ENCODE results near the gene USP19. TPM values are rescaled to one million over a fixed set of nuclear protein-coding genes. Genes with fewer than 3 reads are reported as not detected.

USP19 gene, protein sequence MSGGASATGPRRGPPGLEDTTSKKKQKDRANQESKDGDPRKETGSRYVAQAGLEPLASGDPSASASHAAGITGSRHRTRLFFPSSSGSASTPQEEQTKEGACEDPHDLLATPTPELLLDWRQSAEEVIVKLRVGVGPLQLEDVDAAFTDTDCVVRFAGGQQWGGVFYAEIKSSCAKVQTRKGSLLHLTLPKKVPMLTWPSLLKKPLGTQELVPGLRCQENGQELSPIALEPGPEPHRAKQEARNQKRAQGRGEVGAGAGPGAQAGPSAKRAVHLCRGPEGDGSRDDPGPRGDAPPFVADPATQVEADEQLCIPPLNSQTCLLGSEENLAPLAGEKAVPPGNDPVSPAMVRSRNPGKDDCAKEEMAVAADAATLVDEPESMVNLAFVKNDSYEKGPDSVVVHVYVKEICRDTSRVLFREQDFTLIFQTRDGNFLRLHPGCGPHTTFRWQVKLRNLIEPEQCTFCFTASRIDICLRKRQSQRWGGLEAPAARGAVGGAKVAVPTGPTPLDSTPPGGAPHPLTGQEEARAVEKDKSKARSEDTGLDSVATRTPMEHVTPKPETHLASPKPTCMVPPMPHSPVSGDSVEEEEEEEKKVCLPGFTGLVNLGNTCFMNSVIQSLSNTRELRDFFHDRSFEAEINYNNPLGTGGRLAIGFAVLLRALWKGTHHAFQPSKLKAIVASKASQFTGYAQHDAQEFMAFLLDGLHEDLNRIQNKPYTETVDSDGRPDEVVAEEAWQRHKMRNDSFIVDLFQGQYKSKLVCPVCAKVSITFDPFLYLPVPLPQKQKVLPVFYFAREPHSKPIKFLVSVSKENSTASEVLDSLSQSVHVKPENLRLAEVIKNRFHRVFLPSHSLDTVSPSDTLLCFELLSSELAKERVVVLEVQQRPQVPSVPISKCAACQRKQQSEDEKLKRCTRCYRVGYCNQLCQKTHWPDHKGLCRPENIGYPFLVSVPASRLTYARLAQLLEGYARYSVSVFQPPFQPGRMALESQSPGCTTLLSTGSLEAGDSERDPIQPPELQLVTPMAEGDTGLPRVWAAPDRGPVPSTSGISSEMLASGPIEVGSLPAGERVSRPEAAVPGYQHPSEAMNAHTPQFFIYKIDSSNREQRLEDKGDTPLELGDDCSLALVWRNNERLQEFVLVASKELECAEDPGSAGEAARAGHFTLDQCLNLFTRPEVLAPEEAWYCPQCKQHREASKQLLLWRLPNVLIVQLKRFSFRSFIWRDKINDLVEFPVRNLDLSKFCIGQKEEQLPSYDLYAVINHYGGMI (N-terminal part only)
- 69.3 TPM for total RNA-seq

- peak; percentile 94 for DNase-seq (ENCODE audit: low spot score)
Measured at GRCh38 chr3:49120438-49121131, at the start of gene USP19. USP19 (minus strand) TSS chr3:49120823; CDS start chr3:49119145, 1,678 bp downstream.

DNA sequence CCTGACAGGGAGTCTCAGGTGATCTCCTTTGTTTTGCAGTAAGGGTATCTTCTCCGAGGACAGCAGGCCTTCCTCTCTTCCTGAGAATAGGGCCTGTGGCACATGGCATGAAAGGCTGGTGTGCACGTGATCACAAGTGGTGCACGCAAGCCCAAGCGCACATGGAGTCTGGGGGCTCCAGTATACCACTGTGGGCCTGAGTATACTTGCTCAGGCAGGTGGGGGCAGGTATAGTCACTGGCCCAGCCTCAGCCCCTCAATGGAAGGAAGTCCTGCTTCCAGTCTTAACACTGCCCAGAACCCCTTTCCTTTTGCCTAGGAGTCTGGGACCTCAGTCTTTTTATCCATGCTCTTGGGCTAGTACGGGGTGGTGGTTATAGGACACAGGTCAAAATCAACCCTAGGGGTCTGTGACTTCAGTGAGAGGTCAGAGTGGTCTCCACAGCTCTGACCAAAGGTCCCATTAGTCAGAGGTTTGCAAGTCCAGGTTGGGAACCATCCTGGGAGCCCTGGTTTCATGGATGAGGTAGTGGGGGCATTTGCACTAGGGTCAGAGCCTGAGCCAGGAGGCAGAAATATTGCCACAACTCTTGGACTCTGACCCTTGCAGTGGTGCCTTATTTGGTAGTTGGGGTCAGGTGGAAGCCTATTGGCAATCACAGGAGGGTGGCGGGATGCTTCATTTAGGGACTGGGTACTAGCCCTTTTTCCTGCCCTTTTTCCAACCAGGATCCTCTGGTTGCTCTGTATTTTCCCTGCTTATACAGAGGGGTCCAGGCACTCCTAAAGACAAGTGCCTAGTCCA lies 46.3 kb upstream of the USP19 start:
- no peak for DNase-seq (ENCODE audit: low spot score)

- DNase-seq (ENCODE audit: low spot score) = peak; percentile 82
Measured at GRCh38 chr3:49165771-49166751, 45.4 kb upstream of the USP19 start, which contains the start of gene CCDC71. CCDC71 (minus strand) TSS chr3:49166331; CDS start chr3:49164208, 2,123 bp downstream.

DNA sequence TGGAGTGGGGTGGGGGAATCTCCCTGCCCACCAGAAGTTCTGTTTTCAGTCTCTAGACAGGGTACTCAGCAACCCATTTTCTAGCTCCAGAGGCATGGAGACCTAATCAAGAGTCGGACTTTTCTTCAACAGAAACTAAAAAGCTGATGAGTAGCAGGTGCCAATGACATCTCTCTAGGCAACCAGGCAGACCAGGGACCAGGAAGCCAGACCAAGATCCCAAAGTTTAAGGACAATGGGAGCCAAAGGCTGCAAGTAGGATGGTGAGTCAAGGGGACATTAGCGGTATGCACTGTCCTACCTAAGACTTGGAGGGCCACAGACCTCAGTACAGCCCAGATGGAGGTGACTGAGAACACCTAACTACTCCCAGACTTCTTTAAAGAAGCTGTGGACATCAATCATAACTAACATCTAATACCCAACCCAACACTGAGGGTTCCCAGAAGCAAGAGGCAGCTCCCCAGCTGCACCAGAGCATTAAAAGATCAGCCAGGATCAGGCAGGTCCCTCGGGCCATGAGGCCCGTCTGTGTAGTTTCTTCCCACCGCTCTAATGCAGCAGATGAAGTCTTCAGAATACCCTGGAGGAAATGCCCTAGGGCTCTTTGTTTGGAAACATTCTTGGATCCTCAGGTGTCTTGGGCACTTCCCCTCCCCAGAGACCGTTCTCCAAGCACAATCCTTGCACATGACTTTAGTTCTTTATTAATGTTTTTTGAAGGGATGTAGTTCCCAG lies 44.5 kb upstream of the USP19 start:
- no peak for DNase-seq (ENCODE audit: low spot score)

GRCh38 chr3:49163609-49164008 lies 43.0 kb upstream of the USP19 start:
- DNase-seq (ENCODE audit: low spot score) = no peak

DNA sequence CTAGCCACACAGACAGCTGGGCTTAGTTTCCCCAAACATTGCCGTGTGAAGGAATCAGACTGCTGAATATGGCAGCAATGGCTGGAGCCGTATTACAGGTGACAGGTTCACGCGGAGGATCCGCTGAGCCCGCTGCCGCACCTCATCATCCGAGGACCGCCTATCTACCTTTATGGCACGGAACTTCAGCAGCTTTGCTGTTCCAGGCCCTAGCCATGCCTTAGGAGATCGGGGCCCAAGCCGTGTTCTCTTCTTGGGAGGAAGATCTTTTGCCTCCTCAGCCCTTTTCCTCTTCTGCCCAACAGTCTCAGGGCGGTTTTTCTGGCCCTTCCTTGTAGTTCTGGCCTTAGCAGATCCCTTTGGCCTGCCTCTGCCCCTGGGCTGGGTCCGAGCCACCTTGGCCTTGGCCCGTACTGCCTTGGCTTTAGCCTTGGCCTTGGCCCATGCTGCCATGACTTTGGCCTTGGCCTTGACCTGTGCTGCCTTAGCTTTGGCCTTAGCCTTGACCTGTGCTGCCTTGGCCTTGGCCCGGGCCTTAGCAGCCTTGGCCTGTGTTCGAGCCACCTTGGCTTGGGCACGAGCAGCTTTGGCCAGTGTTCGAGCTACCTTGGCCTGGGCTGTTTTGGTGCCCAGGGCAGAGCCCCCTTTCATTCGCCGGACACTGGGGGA lies 42.3 kb upstream of the USP19 start:
- no peak for DNase-seq (ENCODE audit: low spot score)

DNA sequence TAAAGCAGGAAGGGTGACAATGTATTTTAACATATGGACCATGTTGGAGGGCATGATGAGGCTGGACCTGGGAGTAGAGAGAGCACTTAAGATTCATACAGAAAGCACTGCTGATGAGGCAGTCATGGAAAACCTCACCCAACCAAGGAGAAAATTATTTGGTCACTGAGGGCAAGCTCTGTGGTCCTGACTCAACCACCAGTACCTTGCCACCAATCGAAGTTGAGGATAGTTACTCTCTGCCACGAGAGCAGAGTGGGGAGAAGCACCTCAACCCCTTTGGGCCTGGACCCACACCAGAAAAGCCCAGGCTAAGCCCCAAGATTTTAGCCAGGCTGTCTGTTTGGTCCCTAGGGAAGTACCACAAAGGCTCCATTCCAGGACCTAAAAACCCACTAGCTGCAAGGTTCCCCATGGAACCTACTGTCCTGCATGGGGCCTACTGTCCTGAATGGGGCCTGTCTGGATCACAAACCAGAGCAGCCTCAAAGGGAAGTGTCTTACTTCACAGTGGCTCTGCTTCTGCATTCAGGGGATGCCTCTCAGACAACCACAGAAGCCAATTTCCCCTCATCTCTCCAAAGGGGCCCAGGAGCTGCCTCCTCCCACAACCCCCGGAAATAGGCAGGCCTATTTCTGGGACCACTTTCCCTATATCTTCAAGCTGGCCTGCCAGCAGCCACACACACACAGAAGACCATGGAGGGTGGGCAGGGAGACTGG lies 41.3 kb upstream of the USP19 start:
- no peak for DNase-seq (ENCODE audit: low spot score)

DNA sequence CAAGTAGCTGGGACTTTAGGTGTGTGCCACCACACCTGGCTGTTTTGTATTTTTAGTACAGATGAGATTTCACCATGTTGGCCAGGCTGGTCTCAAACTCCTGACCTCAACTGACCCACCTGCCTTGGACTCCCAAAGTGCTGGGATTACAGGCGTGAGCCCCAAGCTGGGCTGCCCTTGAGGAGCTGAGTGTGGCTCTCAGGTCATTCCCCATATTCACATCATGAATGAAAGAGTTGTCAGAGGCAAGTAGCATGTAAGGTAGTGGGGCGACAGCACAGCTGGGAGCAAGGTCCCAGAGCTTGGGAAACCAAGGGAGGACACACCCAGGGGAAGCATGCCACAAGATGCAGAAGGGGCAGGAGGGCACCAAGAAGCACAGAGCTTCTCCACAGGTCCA lies 40.6 kb upstream of the USP19 start:
- no peak for DNase-seq (ENCODE audit: low spot score)

DNA sequence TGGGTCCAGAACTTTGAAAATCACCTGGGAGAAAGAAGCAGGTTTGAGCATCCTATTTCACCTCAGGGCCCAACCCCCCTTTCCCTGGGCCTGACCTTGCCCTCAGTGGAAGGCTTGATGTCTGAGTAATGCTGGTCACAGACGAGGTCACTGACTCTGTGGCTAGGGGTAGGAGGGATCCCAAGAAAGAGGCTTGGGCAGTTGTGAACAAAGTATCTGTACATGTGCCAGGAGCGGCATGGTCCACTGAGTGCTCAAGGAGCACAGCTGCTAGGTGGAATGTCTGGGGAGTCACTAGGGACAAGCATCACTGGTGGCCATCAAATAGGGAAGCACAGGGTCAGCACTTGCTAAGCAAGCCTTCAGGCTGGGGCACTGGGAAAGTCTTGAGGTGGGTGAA lies 38.2 kb upstream of the USP19 start:
- no peak for DNase-seq (ENCODE audit: low spot score)

GRCh38 chr3:49158103-49158709 lies 37.6 kb upstream of the USP19 start:
- DNase-seq (ENCODE audit: low spot score) = no peak

GRCh38 chr3:49157289-49157688 lies 36.7 kb upstream of the USP19 start:
- DNase-seq (ENCODE audit: low spot score) = no peak

DNA sequence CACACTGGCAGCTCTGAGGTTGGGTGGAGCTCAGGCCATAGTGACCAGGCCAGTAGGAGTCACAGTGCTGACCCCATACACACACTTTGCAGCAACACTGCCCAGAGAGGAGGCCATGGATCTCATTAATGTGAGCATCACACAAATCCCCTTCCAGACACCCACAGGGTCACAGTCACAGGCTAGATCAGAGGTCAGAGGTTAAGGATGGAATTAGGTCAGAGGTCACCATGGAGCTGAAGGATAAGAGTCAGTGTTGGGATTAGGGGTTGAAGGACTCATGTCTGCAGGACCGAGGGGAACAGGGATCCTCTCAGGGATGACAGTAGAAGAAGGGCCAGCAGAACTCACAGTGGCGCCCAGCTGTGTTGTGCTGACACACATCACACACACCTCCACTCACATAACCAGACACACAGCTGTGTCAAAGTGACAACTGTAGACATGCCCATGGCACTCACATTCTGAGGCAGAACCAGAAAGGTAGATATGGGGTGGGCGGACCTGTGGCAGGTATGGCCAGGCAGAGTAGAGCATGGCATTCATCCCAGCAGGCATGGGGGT lies 32.8 kb upstream of the USP19 start:
- DNase-seq (ENCODE audit: low spot score) = no peak

DNA sequence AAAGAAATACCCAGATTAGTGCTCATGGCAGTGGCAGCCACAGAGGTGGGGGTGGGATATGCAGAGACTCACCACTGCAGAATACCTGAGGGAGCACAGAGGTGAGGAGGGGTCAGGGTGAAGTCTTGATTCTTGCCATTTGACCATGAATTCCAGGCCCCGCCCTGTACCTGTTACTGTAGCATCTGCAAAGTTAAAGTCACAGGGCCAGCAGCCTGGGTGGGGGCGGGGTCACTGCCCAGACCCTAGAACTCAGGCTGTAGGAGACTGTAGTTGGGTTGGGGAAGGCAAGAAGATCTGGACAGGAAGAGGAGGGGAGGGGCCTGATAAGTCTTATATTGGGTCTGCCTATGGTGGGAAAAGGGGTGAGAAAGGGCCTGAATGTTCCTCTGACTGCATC lies 31.0 kb upstream of the USP19 start:
- DNase-seq (ENCODE audit: low spot score) = no peak

DNA sequence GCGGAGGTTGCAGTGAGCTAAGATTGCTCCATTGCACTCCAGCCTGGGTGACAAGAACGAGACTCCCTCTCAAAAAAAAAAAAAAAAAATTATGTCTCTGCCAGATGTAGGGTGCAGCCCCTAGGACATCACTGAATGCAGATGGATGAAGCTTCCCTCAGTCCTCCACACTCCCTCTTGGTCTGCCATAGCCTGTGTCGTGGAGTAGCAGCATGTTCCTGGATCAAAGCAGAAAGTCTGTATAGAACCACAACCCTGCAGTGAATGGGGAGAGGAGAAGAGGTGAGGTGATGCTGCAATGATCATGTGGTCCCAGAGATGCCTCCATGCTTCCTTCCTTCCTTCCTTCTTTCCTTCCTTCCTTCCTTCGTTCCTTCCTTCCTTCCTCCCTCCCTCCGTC lies 27.5 kb upstream of the USP19 start:
- no peak for DNase-seq (ENCODE audit: low spot score)

- DNase-seq (ENCODE audit: low spot score) = no peak
Measured at GRCh38 chr3:49140080-49140479, 19.5 kb upstream of the USP19 start.

DNA sequence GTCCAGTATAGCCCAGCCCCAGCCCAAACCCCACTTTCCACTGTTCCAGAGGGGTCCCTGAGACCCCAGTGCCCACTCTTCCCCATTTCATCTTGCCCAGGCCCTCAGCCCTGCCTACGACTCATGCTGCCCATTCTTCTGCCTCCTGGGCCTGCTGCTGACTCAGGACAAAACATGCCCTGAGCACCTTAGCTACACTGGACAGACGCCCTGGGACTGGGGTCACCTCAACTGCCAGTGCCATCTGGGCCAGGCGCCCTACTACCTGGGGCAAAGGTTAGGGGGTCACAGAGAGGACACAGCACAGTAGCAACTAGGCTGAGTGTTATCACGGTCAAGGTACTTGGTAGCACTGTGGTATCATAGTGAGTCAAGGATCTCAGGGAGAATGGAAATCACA lies 14.9 kb upstream of the USP19 start:
- DNase-seq (ENCODE audit: low spot score) = no peak
